Hepatocyte (in vitro differentiated cells): ENCODE data around the gene CARMIL1.

ENCODE experiments used
- EZH2phosphoT487 ChIP-seq: fragments of 200-600 bp; sonication (generic); IDR thresholded peaks from one replicate; pipeline ENCODE4 v1.6.1; 2018; ENCODE audit warnings: antibody characterized with exemption, mild to moderate bottlenecking, low read depth, moderate library complexity; ENCODE audit not compliant: unreplicated experiment, severe bottlenecking
- TF ChIP-seq, protein P1 (sequence below): fragments of 200-600 bp; sonication (generic); IDR thresholded peaks from 2 replicates; pipeline ENCODE4 v1.5.1; 2016; ENCODE audit warnings: antibody characterized with exemption, mild to moderate bottlenecking; ENCODE audit not compliant: poor library complexity

DNA sequence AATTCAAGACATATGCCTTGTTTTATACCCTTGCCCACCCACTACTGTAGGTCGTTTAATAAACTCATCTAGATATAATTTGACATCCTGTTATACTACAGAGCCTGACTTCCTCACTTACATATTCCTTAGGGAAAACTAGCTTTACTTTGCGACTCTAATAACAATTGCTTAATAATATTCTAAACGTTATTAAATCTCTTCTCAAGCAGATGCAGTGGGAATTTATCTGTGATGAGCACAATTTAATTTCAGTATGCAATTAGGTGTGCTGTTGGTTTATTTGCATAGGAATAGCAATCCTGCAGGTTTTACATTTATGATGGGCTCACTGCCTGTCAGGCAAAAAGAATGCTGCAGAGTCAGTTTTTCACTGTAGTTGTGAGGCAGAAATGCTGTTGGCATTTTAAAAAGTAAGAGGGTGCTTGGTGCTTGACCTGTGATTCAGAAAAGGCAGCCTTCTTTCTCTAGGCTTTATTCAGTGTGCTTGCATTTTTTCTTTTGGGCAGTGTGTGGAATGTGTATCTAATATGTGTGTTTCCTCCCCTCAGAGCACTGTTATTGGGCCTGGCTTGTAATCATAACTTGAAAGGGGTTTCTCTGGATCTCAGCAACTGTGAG, 220.6 kb downstream of the CARMIL1 start:
- TF ChIP-seq, protein P1, sequence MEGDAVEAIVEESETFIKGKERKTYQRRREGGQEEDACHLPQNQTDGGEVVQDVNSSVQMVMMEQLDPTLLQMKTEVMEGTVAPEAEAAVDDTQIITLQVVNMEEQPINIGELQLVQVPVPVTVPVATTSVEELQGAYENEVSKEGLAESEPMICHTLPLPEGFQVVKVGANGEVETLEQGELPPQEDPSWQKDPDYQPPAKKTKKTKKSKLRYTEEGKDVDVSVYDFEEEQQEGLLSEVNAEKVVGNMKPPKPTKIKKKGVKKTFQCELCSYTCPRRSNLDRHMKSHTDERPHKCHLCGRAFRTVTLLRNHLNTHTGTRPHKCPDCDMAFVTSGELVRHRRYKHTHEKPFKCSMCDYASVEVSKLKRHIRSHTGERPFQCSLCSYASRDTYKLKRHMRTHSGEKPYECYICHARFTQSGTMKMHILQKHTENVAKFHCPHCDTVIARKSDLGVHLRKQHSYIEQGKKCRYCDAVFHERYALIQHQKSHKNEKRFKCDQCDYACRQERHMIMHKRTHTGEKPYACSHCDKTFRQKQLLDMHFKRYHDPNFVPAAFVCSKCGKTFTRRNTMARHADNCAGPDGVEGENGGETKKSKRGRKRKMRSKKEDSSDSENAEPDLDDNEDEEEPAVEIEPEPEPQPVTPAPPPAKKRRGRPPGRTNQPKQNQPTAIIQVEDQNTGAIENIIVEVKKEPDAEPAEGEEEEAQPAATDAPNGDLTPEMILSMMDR = no peak
- no peak for TF ChIP-seq EZH2phosphoT487
